GM18907 (cell line): ENCODE measurements around the gene ZNF275.
"Not testable (repeated sequence)": the region's sequence is repeated elsewhere in the genome, so short reads cannot be mapped to it uniquely, and the experiment has no call there.

Experiments
- ATAC-seq: cut with Tn5 transposase; IDR thresholded peaks from one replicate; pipeline ENCODE4 v1.9.1; 2021; ENCODE audit warnings: mild to moderate bottlenecking, moderate library complexity; ENCODE audit not compliant: unreplicated experiment

The ZNF275 gene

GRCh38 chrX:153386097-153386496 lies 52.1 kb downstream of the ZNF275 start:
- no peak for ATAC-seq

- ATAC-seq, result no peak
Observed at GRCh38 chrX:153387345-153387744, 53.4 kb downstream of the ZNF275 start.

- no peak for ATAC-seq
Observed at GRCh38 chrX:153387987-153388721, 54.2 kb downstream of the ZNF275 start.

- ATAC-seq, result no peak
Observed at GRCh38 chrX:153388722-153389459, 54.9 kb downstream of the ZNF275 start.

- ATAC-seq, result not testable (repeated sequence)
Observed at GRCh38 chrX:153389460-153389768, 55.5 kb downstream of the ZNF275 start.

GRCh38 chrX:153392642-153393321 lies 58.8 kb downstream of the ZNF275 start:
- ATAC-seq, result no peak

GRCh38 chrX:153394612-153395011 lies 60.7 kb downstream of the ZNF275 start:
- ATAC-seq, result no peak

GRCh38 chrX:153395613-153396319 lies 61.8 kb downstream of the ZNF275 start:
- no peak for ATAC-seq

- ATAC-seq, result no peak
Observed at GRCh38 chrX:153396320-153397195, 62.6 kb downstream of the ZNF275 start.

- no peak for ATAC-seq
Observed at GRCh38 chrX:153397256-153397960, 63.5 kb downstream of the ZNF275 start.

- no peak for ATAC-seq
Observed at GRCh38 chrX:153398275-153398960, 64.5 kb downstream of the ZNF275 start.

GRCh38 chrX:153400146-153401132 lies 66.5 kb downstream of the ZNF275 start:
- ATAC-seq, result no peak

GRCh38 chrX:153401133-153401764 lies 67.3 kb downstream of the ZNF275 start, which contains the start of gene PNMA6E:
Gene PNMA6E (minus strand): TSS chrX:153401350. CDS start chrX:153398849, 2,501 bp downstream.
- no peak for ATAC-seq
